Right hindlimb (tissue), 1 donor: Measurements from ENCODE around the gene NEO1.
"Not testable (repeated sequence)": the region's sequence is repeated elsewhere in the genome, so short reads cannot be mapped to it uniquely, and the experiment has no call there.

Experiments used
- DNase-seq: peaks from one replicate; pipeline ENCODE4 v3.0.0-alpha.2; 2018

The NEO1 gene

GRCh38 chr15:73275862-73276261 is 223.6 kb downstream of the NEO1 start:
- DNase-seq = no peak

- DNase-seq = no peak
These were observed 230.5 kb downstream of the NEO1 start for GRCh38 chr15:73282567-73283365.

DNA sequence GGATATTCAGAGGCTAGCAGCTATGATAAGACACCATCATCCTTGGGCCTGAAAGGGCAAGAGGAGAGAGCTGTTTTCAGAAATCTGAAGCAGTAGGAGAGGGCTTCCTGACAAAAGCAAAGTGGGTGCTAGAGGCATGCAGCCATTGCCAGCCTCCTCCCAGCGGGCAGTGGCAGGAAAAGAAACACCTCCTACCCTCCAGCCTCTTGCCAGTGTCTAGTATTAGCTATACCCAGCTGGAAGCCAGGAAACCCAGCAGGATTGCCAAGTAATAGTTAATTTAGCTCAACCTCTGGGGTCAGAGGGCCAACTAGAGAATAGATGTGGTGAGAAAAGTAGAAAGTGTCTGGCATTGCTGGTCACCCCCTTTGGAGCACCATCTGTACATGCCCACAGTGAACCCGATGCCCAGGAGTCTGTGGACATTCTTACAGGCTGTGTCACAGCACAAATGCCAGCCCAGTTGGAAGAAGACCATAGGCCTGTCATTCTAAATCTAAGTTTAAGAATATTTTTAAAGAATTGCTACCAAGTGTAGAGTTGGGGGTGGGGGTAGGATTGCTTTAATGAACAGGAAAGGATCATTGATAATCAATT is 231.2 kb downstream of the NEO1 start:
- DNase-seq = no peak

DNA sequence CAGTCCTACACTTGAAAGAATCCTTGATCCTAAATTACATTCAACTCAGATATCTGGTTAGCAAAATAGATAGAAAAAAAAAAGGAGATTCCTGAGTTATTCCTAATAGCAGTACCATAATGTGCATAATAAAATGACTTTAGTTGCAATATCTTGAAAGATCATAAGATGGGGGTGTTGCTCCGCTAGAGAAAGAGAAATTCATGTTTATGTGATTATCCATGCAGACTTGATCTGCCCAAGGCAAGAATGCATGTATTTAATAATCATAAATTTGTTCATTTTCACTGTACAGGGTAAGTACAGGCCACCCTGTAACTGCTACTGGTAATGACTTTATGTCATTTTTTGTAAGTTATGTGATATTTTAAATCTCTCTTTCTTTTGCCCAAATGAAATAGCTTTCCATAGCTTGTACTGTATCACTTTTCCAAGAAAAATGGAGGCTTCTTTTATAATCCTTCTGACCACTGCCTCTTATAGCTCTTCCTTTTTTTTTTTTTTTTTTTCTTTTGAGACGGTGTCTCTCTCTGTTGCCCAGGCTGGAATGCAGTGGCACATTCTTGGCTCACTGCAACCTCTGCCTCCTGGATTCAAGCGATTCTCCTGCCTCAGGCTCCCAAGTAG is 231.9 kb downstream of the NEO1 start:
- DNase-seq = no peak

GRCh38 chr15:73286311-73286710 is 234.0 kb downstream of the NEO1 start:
- DNase-seq = no peak

DNA sequence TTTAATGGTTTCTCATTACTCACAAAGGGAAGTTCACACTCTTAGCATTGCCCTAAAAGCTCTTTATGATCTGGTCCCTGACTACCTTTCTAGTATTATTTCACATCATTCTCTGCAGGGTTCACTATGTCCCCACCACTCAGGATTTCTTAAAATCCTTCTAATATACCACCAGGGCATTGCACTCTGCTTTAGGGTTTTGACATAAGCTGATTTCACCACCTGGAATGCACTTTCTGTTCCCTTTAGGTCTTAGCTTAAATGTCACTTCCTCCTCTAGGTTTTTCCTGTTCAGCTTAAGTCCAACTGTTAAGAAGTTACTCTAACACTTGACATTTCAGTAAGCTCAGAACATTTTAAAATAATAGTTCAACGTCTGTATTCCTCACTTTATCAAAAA is 234.8 kb downstream of the NEO1 start:
- DNase-seq = no peak

- DNase-seq = no peak
These were observed 239.2 kb downstream of the NEO1 start for GRCh38 chr15:73291441-73291840.

DNA sequence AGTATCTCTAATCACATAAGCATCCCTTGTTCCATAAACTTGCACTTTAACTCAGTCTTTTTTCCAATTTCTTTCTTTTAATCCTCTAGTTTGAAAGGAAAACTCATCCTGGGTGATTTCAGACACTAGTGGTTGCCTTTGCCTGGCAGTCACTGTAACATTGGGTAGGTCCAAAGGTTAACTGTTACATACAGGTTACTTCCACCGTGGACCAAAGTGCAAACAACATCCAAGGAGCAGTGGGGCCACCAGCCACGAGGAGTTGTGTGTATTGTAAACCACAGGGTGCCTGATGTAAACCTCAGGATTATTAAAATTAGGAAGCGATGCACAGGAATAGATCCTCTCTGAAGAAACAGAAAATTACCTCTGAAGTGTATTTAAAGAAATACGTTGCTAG is 241.5 kb downstream of the NEO1 start:
- DNase-seq = no peak

DNA sequence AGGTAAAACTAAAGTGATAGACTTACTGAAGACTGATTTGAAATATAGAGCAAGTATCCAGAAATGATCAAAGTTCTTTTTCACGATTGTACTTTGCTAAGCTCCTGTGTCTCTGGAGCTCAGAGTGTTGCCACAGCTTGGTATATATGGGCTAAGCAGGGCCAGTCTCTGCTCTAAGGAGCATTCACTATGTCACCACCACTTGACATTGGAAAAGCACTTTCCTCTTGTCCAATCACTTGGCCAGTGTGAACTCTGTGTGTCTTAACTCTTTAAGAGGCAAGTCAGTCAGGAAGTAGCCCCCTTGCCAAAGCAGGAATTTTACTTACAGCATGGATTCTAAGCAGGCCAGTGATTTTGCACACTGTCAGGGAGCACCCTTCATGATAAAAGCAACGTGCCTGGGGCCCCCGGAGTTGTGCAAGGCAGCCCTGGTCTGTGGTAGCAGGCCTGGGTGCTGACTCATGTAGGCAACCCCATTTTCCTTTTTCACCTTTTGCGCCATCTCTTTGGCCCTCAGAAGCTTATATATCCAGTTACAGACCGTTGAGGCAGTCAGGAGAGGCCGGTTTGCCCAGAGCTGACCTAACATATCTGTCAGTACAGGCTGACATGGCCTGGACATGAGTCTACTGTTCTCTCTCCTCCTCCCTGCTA is 243.5 kb downstream of the NEO1 start:
- DNase-seq = no peak

DNA sequence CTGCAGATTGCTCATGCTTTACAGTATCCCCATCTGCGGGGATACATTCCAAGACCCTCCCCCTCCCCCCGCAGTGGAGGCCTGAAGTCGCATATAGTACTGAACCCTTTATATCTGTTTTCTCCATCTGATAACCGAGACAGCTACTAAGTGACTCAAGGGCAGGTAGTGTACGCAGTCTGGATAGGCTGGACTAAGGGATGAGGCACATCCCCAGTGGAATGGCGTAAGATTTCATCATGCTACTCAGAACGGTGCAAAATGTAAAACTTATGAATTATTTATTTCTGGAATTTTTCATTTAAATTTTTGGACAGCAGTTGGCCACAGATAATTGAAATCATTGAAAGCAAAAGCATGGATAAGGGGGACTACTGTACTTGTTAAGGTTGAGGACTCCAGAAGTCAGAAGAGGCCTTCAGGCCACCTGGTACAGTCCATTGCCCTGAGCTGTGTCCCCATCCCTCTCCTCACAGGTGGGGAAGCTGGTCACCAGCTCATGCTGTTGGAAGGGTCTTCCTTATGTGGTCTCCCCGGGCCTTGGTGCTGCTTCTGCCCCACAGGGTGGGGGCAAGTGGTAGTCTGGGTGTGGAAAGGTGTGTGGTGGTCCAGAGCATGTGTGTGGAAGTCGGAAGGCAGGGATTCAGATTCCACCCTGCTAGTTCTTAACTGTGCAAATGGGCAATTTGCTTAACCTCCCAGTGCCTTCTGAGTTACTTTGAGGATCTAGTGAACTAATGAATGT is 244.5 kb downstream of the NEO1 start:
- DNase-seq = no peak

GRCh38 chr15:73298522-73299245 is 246.4 kb downstream of the NEO1 start:
- DNase-seq = no peak

- DNase-seq = not testable (repeated sequence)
These were observed 248.0 kb downstream of the NEO1 start for GRCh38 chr15:73300286-73300685.

DNA sequence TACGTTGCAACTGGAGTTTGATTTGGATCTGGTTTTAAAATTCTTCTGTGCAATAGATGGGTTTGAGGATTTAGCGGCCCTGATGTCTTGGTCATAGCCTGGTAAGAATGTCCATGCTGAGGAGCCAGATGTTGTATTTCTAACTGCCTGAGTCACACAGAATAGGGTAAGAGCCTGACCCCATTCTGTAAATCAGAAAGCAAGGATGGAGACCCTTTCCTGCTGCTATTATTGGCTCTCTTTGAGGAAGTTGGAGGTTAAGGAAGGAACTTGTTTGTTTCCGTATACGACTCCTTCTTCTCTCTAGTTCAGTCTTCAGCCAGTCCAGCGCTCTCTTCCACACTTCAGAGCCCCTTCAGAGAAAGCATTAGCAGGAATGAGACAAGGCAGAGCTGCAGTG is 251.4 kb downstream of the NEO1 start:
- DNase-seq = no peak

DNA sequence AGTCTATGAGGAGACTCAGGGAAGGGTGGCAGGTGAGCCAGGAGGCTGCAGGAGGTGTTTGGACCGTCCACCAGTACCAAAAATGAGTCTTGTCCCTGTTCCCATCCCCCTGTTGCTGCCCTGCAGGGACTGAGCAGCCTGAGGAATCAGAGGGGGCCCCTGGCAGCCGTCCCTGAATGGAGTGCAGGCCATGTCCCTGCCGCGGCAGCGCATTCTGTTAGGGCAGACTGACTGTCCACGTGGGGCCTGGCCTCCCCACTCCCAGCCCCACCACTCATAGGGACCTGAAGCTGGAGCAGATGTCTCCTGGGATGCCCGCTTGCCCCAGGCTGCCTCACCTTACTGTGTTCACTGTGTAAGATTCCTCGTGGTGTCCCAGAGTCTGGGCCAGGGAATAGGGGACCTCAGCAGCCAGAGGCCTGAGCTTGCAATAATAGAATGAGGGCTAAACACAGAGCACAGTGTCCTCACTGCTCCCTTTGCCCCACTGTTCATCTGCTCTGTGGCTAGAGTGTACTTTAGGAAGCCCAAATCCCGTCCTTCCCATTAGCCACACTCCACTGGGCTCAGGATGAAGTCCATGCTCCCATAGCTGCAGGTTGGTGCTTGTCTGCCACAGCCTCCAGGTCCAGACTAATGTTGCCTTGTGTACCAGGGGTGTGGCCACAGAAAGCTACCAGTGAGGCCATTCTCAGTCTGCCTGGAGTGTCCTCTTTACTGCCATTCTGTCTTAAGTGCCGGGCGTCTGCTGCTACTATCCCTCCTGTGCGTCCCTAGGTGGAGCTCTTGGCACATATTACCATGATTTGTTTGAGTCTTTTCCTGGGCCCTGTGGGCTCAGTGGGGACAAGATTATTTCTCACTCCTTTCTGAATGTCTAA is 253.3 kb downstream of the NEO1 start:
- DNase-seq = no peak

DNA sequence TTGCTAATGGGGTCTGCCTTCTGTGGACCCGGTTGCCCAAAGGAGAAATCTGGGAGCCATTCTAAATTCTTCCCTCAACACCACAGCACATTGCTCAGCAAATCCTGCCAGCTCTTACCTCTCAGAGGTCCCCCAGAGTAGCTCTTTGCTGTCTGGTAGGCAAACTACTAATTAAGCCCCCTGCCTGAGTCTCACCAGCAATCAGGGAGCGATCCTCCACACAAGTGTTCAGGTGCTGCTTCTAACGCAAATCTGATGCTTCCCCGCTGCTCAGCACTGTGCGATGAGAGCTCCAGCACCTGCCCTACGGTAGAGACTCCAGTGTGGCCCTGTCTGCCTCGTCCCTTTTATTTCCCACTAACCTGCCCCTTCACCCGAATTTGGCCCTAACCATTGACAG is 256.0 kb downstream of the NEO1 start:
- no peak for DNase-seq

DNA sequence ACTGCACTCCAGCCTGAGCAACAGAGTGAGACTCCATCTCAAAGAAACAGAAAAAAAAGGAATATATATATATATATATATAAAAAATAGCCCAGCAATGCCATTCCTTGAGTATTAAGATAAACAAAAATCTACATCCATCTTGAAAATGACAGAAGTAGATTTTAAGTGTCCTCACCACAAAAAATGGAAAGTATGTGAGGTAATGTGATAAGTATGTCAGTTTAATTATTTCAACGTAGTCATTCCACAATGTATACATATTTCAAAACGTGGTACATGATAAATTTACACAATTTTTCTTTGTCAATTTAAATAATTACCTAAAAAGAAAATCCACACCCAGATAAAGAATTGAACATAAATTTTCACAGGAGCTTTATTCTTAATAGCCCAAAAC is 261.6 kb downstream of the NEO1 start:
- no peak for DNase-seq

GRCh38 chr15:73317651-73318462 is 265.6 kb downstream of the NEO1 start:
- DNase-seq = no peak

DNA sequence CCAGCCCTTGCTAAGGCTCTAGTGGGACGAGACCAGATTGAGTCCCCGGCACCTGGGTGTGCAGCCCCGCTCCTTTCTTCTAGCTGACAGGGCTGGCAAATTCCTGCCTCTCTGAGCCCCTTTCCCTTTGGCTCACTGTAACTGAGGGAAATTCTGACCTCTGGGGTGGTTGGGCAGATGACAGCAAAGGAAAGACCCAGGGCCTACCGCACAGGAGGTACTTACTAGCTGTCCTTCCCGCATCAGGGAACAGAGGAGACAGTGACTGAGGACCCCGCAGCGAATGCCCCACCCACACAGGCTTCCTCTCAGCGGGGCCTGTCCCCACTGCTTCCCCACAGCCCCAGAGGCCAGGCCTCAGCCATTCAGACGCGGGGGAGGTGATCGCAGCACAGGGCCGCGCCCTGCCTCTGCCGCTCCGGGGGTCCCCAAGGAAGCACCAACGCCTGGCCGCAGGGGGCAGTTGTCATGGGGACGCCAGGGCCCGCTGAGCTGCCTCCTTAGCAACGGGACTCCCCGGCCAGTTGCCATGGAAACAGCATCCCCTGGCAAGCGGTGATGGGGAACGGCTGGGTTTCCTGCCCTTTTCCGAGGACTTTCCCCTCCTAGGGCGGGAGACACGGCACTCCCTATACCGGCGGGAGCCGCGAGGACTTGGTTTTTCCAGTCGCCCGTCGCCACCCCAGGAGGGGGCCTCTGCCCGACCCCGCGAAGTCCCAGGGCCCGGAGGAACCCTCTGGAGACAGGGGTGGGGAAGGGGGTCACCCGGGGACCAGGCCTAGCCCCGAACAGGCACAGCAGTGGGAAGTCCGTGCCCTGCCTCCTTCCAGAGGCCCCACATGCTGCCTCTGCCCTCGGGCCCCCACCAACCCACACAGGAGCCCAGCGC is 266.4 kb downstream of the NEO1 start:
- DNase-seq = no peak
